C1 segment of cervical spinal cord (tissue), 14 donors: Measurements from ENCODE around the gene AIMP2.
"Not testable (repeated sequence)": the region's sequence is repeated elsewhere in the genome, so short reads cannot be mapped to it uniquely, and the experiment has no call there.

Experiments used
- DNase-seq, 14 donors: peaks; one replicate each; lab custom pipeline; 2025; lab: John Stamatoyannopoulos, UW

AIMP2 gene

DNA sequence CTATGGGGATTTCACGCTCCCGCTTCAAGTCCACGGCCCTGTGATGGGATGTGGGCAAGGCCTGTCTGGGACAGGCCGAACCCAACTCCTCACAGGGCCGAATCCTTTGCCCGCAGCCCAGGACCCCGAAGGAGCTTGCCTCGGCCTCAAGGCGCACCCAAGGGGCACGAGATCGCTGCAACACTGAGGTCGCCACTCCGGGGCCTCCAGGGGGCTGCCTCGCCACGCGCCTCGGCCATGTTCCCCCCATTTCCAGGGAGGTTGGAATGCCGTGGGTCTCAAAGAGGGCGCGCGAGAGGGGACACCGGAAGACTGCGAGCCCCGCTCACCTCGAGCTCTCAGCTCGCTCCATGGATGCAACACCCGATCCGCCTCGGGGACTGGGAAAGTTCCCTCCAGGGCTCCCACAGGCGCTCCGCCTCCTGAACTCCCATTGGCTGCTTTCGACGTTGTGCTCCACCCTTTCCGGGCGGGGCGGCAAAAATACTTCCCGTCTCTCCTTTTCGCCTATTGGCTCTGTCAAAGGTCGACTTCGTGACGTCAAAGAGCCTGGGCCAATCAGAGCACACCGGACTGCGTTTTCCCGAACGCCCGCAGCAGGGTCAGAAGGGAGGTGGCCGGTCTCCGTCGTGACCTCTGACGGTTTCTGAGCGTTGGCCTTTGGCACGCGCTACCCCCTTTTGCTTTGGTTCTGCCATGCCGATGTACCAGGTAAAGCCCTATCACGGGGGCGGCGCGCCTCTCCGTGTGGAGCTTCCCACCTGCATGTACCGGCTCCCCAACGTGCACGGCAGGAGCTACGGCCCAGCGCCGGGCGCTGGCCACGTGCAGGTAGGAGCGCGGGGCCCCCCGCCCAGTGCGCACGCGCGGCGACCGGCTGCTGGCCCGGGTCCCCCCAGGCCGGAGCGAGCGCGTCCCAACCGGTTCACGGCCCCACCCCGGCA is at the start of gene AIMP2, which contains the start of gene PMS2:
Gene AIMP2 (plus strand): TSS at position 605 of the 944 bp plus-strand sequence. CDS start 92 bp downstream, at position 697.
Gene PMS2 (minus strand): TSS at position 382 of the 944 bp plus-strand sequence. CDS start 30 bp downstream, at position 352.
- DNase-seq: peak; percentile 78 to 98 (median 97)

DNA sequence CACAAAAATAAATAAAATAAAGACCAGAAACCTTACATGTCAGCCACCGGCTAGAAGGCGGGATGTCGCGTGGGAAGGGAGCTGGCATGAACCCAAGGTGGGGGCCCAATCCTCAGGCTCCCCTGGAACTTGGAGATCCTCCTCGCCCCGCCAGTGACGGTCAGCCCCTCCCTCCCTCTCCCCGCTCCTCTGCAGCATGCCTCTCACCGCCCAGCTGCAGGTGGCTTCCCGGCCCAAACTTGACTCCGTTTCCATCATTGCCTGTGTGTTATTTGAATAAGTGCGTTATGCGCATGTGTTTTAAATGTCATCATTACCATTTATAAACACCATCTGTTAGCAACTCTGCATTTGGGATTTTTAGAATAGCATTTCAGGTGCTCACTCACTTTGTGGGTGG is 45.9 kb upstream of the AIMP2 start:
- not testable (repeated sequence) for DNase-seq

DNA sequence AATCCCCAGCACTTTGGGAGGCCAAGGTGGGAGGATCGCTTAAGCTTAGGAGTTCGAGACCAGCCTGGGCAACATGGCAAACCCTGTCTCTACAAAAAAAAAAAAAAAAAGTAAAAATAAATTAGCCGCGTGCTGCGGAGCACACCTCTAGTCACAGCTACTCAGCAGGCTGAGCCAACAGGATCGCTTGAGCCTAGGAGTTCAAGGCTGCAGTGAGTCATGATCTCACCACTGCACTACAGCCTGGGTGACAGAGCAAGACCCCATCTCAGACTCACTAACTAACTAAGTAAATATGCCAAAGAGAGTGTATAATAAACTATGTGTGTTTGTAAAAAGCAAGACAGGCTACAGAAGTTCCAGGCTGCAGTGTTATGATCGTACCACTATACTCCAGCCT is 45.3 kb upstream of the AIMP2 start:
- not testable (repeated sequence) for DNase-seq

- not testable (repeated sequence) for DNase-seq
These were observed 38.6 kb upstream of the AIMP2 start, which contains the start of gene RSPH10B for GRCh38 chr7:5970347-5970911. Gene RSPH10B, minus strand, starts transcription at chr7:5970689. Its CDS starts 3,573 bp downstream, at chr7:5967116.

GRCh38 chr7:5973580-5973979 is 35.5 kb upstream of the AIMP2 start:
- DNase-seq: not testable (repeated sequence)

DNA sequence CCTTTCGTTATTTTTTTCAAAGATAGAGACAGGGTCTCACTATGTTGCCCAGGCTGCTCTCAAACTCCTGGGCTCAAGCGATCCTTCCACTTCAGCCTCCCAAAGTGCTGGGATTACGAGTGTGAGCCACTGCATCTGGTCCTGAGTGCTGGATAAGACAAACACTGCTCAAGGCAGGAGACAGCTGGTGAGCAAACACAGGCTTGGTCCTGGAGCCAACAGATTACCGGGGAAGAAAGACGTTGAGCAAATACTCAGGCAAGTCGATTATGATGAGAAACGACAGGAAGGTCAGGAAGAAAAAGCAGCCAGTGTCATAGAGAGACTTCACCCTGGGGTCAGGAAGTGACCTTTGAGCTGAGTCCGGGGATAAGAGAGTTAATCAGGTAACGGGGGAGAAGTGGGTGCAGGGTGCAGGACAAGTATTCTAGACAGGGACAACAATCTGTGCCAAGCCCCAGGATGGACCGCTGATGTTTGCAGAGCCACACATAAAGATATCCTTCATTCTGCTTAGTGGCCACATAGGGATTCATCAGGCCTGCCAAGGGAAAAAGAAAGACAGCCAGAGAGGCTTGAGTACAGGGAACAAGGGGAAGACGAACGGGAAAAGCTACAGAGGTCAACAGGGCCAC is 29.3 kb upstream of the AIMP2 start:
- DNase-seq: not testable (repeated sequence)

GRCh38 chr7:5987061-5987460 is 22.0 kb upstream of the AIMP2 start:
- DNase-seq: not testable (repeated sequence)

- DNase-seq: peak in 1 of 14 donors; percentile 15
These were observed 11.8 kb upstream of the AIMP2 start for GRCh38 chr7:5997210-5997808.

DNA sequence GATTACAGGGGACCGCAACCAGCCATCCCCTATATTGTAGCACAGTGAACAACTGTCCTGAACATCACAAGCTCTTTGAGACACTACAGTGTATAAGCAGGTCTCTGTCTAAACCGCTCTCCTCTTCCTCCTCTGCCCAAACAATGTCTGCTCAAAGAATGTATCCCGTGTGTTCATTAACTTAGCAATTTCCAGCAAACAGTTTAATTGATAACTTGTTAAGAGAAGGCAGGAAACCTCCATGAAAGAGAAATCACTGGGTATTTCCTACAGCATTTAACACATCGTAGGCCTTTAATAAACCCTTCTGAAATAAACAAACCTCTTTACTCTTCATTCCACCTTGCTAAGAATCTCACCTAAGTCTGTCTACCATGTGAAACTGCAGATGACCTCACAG is 1.7 kb upstream of the AIMP2 start:
- DNase-seq: no peak

- DNase-seq: not testable (repeated sequence)
These were observed 1.1 kb upstream of the AIMP2 start for GRCh38 chr7:6007835-6008590.

- DNase-seq: not testable (repeated sequence)
These were observed 1.3 kb downstream of the AIMP2 start for GRCh38 chr7:6010370-6010769.

DNA sequence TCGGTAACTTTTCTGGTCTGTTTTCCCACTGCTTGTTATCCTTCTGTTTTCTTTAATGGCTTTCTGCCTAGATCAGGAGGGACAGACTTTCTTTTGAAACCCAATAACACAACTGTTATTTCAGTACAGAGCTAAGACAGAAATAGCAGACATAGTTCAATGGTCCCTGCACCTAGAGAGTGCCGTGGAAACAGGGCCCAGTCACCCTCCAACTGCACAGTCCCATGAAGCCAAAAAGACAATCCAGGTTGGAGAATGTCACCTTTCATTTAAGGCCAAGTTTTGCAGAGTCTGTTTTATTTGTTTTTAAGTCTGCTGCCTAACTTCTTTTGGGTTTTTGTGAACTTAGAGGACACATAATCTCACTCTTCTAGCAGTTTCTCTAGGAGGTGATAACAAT is 2.5 kb downstream of the AIMP2 start:
- DNase-seq: no peak

DNA sequence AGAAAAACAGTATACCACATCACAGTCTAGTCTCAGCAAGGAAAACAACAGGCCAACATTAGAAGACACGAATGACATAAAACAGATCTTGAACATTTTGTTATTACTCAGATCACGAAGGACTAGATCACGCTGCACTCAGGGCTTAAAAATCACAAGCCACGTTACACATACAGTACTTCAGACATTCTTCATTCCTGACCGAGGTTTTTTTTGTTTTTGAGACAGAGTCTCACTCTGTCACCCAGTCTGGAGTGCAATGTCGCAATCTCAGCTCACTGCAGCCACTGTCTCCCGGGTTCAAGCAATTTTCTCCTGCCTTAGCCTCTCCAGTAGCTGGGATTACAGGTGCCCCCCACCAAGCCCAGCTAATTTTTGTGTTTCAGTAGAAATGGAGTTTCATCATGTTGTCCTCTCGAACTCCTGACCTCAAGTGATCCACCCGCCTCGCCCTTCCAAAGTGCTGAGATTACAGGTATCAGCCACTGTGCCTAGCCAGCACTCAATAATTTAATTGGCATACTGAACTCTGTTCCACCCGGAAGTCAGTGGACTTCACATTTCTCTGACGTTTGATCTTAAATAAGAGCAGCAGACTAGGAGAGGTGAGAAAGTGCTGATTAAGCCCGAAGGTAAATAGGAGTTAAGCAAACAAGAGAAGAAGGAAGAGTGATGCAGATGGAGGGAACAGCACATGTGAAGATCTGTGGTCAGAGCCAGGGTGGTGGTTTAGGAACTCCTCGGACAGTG is 3.5 kb downstream of the AIMP2 start:
- DNase-seq: no peak

DNA sequence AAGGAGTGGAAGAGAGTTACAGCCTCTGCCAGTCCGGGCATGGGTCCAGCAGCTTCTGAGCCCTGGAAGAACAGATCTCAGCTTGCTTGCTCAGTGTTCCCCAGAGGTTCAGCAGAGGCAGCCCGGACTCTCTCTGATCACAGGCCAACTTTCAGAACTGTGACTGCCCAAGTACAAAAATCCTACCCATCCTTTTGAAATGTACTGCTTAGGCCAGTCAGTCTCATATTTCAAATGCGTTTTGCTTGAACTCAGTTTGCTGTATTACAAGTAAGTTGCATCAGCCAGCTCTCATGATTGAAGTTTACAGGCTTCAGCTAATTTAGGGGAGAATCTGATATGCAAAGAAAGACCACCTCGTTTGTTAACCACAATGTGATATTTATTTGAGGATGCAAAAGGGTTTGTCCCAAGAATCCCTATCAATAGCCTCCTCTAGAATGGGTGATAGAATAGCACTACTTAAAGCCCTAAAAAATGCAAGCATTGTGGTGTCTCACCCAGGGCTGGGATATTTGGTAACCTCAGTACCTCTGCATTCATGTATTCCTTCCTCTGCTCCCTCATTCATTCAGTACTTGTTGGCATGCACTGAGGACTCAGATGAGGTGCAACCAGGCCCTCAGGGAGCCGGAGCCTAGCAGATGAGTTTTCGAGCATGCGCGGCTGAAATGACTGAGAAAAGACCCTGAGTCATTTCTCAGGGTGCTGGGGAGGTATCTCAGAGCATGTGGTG is 7.0 kb downstream of the AIMP2 start:
- DNase-seq: peak in 6 of 14 donors; percentile 3 to 22 (median 10)

DNA sequence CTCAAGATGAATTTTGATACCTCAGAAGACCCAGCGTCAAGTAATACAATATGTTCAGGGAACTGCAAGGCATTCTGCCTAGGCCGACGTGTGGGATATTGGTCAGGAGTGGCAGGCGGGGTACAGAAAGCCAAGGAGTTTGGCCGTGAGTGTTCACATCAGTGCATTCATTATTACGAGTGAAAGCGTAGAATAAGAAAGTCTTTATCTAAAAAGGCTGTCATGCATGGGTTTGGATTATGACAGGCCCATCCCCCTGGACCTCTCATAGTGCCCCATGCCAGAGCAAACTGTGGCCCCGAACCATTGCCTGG is 7.5 kb downstream of the AIMP2 start:
- DNase-seq: no peak

DNA sequence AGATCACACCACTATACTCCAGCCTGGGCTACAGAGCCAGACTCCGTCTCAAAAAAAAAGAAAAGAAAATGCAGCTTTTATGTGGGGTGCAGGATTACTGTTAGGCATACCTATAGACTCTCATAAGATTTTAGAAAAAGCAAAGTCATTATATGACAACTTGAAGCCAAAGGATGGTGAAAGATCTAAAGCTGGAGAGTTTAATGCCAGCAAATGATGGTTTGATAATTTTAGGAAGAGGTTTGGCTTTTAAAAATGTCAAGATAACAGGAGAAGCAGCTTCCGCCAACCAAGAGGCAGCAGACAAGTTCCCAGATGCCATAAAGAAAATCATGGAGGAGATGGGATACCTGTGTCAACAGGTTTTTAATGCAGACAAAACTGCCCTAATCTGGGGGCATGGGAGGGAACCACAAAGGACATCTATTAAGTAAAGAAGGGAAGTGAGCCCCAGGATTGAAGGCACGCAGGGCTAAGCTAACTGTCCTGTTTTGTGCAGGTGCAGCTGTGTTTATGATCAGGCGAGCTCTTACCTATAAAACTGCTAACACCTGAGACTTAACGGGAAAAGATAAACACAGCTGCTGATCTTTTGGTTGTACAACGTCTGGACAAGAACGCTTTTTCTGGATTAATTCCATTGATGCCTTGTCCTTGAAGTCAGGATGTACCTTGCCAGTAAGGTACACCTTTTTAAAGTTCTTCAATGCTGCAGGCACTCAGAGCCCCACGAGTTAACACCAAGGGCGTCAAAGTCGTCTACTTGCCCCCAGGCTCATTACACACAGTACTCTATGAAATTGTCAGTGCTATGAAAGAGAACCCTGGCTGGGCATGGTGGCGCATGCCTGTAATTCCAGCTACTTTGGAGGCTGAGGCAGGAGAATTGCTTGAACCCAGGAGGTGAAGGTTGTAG is 11.6 kb downstream of the AIMP2 start:
- DNase-seq: no peak

DNA sequence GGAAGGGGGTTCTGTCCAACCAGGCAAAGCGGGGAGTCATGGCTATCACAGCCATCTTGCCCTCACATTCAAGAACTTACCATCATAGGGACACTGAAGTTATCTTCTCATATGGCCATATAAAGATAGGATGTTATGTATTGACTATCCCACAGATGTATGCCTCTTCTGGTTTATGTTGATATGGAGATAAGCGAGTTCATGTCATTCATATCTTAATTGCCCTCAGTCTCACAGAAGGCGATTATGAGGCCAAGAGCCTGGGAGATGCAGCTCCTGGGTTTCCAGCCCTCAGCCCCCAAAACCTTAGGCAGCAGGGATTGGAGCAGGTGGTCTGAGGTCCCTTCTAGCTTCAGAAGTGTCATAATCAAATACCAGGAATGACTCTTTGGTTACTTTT is 13.6 kb downstream of the AIMP2 start:
- DNase-seq: no peak

GRCh38 chr7:6023974-6024435 is 14.9 kb downstream of the AIMP2 start:
- DNase-seq: no peak
